H9 (cell line): Measurements from ENCODE around the gene POGLUT2. TPM values are rescaled to one million over a fixed set of nuclear protein-coding genes. Genes with fewer than 3 reads are reported as not detected.

ENCODE experiments used
- DNase-seq: peaks from one replicate; pipeline ENCODE4 v3.0.0-alpha.2; 2017
- H2AFZ ChIP-seq: one replicate; pipeline ENCODE4 v1.6.1; 2013; ENCODE audit warnings: mild to moderate bottlenecking, low read length, control low read depth, moderate library complexity
- H2AK5ac ChIP-seq: 2 replicates; pipeline ENCODE4 v1.6.1; 2013; ENCODE audit warnings: low read length, control low read depth, mixed read lengths; ENCODE audit not compliant: insufficient read length
- H2BK120ac ChIP-seq: one replicate; pipeline ENCODE4 v1.6.1; 2013; ENCODE audit warnings: low read depth, mild to moderate bottlenecking, low read length, control low read depth, inconsistent platforms; ENCODE audit not compliant: poor library complexity, severe bottlenecking
- H2BK12ac ChIP-seq: 2 replicates; pipeline ENCODE4 v1.6.1; 2013; ENCODE audit warnings: low read length, control low read depth, mixed read lengths, low read depth; ENCODE audit not compliant: insufficient read length
- H2BK15ac ChIP-seq: 2 replicates; pipeline ENCODE4 v1.6.1; 2013; ENCODE audit warnings: low read depth, low read length, control low read depth
- H2BK20ac ChIP-seq: one replicate; pipeline ENCODE4 v1.6.1; 2013; ENCODE audit warnings: low read depth, mild to moderate bottlenecking, low read length, control low read depth, inconsistent platforms; ENCODE audit not compliant: poor library complexity, severe bottlenecking
- H2BK5ac ChIP-seq: 2 replicates; pipeline ENCODE4 v1.6.1; 2013; ENCODE audit warnings: low read length, control low read depth, mixed read lengths; ENCODE audit not compliant: insufficient read length
- H3K14ac ChIP-seq: 2 replicates; pipeline ENCODE4 v1.6.1; 2013; ENCODE audit warnings: low read length, control low read depth; ENCODE audit not compliant: insufficient read depth
- H3K18ac ChIP-seq: 2 replicates; pipeline ENCODE4 v1.6.1; 2013; ENCODE audit warnings: low read depth, mild to moderate bottlenecking, mixed read lengths, low read length, control low read depth; ENCODE audit not compliant: insufficient read length
- H3K23ac ChIP-seq: 2 replicates; pipeline ENCODE4 v1.6.1; 2013; ENCODE audit warnings: low read length, control low read depth, mixed read lengths, low read depth; ENCODE audit not compliant: insufficient read length
- H3K23me2 ChIP-seq: 2 replicates; pipeline ENCODE4 v1.6.1; 2013; ENCODE audit warnings: low read depth, mild to moderate bottlenecking, mixed read lengths, low read length, control low read depth; ENCODE audit not compliant: insufficient read length, poor library complexity, severe bottlenecking
- H3K27ac ChIP-seq: 2 replicates; pipeline ENCODE4 v1.5.1; 2013; ENCODE audit warnings: low read length, control low read depth, mixed read lengths, low read depth; ENCODE audit not compliant: insufficient read length
- H3K27me3 ChIP-seq: 2 replicates; pipeline ENCODE4 v1.6.1; 2013; ENCODE audit warnings: low read length, control low read depth, inconsistent platforms; ENCODE audit not compliant: insufficient read depth
- H3K4ac ChIP-seq: 2 replicates; pipeline ENCODE4 v1.6.1; 2013; ENCODE audit warnings: low read depth, mild to moderate bottlenecking, control low read depth, inconsistent platforms, low read length, moderate library complexity
- H3K4me1 ChIP-seq: 2 replicates; pipeline ENCODE4 v1.6.1; 2013; ENCODE audit warnings: low read length, control low read depth, inconsistent platforms; ENCODE audit not compliant: insufficient read depth
- H3K4me2 ChIP-seq: 2 replicates; pipeline ENCODE4 v1.6.1; 2013; ENCODE audit warnings: low read length, control low read depth, mixed read lengths; ENCODE audit not compliant: insufficient read length, insufficient read depth
- H3K56ac ChIP-seq: 2 replicates; pipeline ENCODE4 v1.6.1; 2013; ENCODE audit warnings: low read depth, mild to moderate bottlenecking, mixed read lengths, low read length, control low read depth; ENCODE audit not compliant: insufficient read length
- H3K79me1 ChIP-seq: 2 replicates; pipeline ENCODE4 v1.6.1; 2013; ENCODE audit warnings: low read depth, mild to moderate bottlenecking, moderate library complexity, low read length, control low read depth, inconsistent platforms; ENCODE audit not compliant: insufficient read depth, poor library complexity, severe bottlenecking
- H3K79me2 ChIP-seq: 2 replicates; pipeline ENCODE4 v1.6.1; 2013; ENCODE audit warnings: low read length, control low read depth, inconsistent platforms; ENCODE audit not compliant: insufficient read depth
- H3K9ac ChIP-seq: 2 replicates; pipeline ENCODE4 v1.6.1; 2013; ENCODE audit warnings: low read length, control low read depth, mixed read lengths; ENCODE audit not compliant: insufficient read length; ENCODE audit errors: extremely low read depth
- H3K9me3 ChIP-seq: one replicate; pipeline ENCODE4 v1.6.1; 2013; ENCODE audit warnings: low read depth, low read length, inconsistent platforms; ENCODE audit not compliant: control insufficient read depth
- H3T11ph ChIP-seq: one replicate; pipeline ENCODE4 v1.6.1; 2013; ENCODE audit warnings: mild to moderate bottlenecking, low read length, control low read depth, inconsistent platforms
- H4K20me1 ChIP-seq: one replicate; pipeline ENCODE4 v1.6.1; 2013; ENCODE audit not compliant: control insufficient read depth, insufficient read length, insufficient read depth
- H4K5ac ChIP-seq: 2 replicates; pipeline ENCODE4 v1.6.1; 2013; ENCODE audit warnings: low read depth, mild to moderate bottlenecking, mixed read lengths, low read length, control low read depth; ENCODE audit not compliant: insufficient read length
- H4K8ac ChIP-seq: replicated peaks from 2 replicates; pipeline ENCODE4 v1.6.1; 2013; ENCODE audit warnings: low read length, control low read depth, mixed read lengths, low read depth; ENCODE audit not compliant: insufficient read length
- H4K91ac ChIP-seq: 2 replicates; pipeline ENCODE4 v1.6.1; 2013; ENCODE audit warnings: low read depth, mild to moderate bottlenecking, moderate library complexity, mixed read lengths, low read length, control low read depth; ENCODE audit not compliant: insufficient read length
- H3K27ac Mint-ChIP-seq, 3 experiments: 2 replicates in 2 of 3; 3 replicates in 1 of 3; pipeline ENCODE4 v1.8.0; 2020 to 2021; ENCODE audit warnings: mixed read lengths in 3 of 3, mild to moderate bottlenecking in 1 of 3, moderate library complexity in 1 of 3
- H3K27me3 Mint-ChIP-seq: 2 replicates; pipeline ENCODE4 v1.8.0; 2021; ENCODE audit warnings: low read depth, mild to moderate bottlenecking, moderate library complexity, mixed read lengths
- H3K36me3 Mint-ChIP-seq, 3 experiments: 2 replicates in 2 of 3; 3 replicates in 1 of 3; pipeline ENCODE4 v1.8.0; 2020 to 2021; ENCODE audit warnings: low read depth in 3 of 3, mixed read lengths in 3 of 3; ENCODE audit not compliant: insufficient read depth in 1 of 3
- H3K4me1 Mint-ChIP-seq, 2 experiments: 2 replicates each; pipeline ENCODE4 v1.8.0; 2020; ENCODE audit warnings: mixed read lengths in 2 of 2
- H3K4me3 Mint-ChIP-seq, 2 experiments: 2 replicates in 1 of 2; 3 replicates in 1 of 2; pipeline ENCODE4 v1.8.0; 2020 to 2021; ENCODE audit warnings: mild to moderate bottlenecking in 2 of 2, mixed read lengths in 2 of 2, moderate library complexity in 1 of 2
- H3K9me3 Mint-ChIP-seq, 2 experiments: 2 replicates in 1 of 2; 3 replicates in 1 of 2; pipeline ENCODE4 v1.8.0; 2020; ENCODE audit warnings: mild to moderate bottlenecking in 2 of 2, mixed read lengths in 2 of 2, moderate library complexity in 1 of 2
- CTCF ChIP-seq: fragments of 200-600 bp; sonication (generic); conservative IDR thresholded peaks from 3 replicates; pipeline ENCODE4 v1.8.0; 2021; ENCODE audit warnings: antibody characterized with exemption, mild to moderate bottlenecking
- WGBS: extraction: QIAGEN DNeasy Blood & Tissue Kit; methylation state at CpG from one replicate; pipeline ENCODE4 v1.1.7; 2013; ENCODE audit warnings: missing lambda C conversion rate, low lambda C conversion rate, mixed read lengths; ENCODE audit not compliant: insufficient read length; ENCODE audit errors: extremely low coverage; 5-methylcytosine and 5-hydroxymethylcytosine counted together
- total RNA-seq: library from RNA; stranded (reverse); gene quantifications from 2 replicates; pipeline ENCODE4 v1.2.1, GENCODE V29; 2021

Gene POGLUT2
- total RNA-seq, 1 experiment from 2014 or later = 23.5 TPM

- Histone ChIP-seq H3K79me2 (no peaks in the 10 kb centered on the region), H4K20me1 (no peaks in the 10 kb centered on the region), H3K56ac (no peak overlapping the region), H3K4me2 (no peak overlapping the region), H3K27ac (no peak overlapping the region), H4K91ac (no peak overlapping the region), H2BK12ac (no peak overlapping the region), H2BK15ac (no peak overlapping the region), H3K27me3 (no peaks in the 10 kb centered on the region), H3K79me1 (no peaks in the 10 kb centered on the region), H3T11ph (no peak overlapping the region), H3K4ac (no peak overlapping the region), H3K14ac (no peak overlapping the region), H2AK5ac (no peak overlapping the region), H3K9ac (no peak overlapping the region), H4K5ac (no peak overlapping the region), H2BK120ac (no peak overlapping the region), H3K18ac (no peak overlapping the region), H2BK20ac (no peak overlapping the region), H3K23ac (no peak overlapping the region), H2BK5ac (no peak overlapping the region), H4K8ac (no peak overlapping the region), H3K23me2 (no peaks in the 10 kb centered on the region), H3K4me1 (no peaks in the 10 kb centered on the region; the same call in 1 of the 2 replicates), H3K9me3 (no peaks in the 10 kb centered on the region), H2AFZ (no peak overlapping the region)
- Mint-ChIP-seq H3K4me3 (no peak overlapping the region), H3K27me3 (no peaks in the 10 kb centered on the region), H3K9me3 (peaks cover 3 to 9% of the 10 kb centered on the region in 2 experiments; a peak in 3 of 5 replicates), H3K36me3 (peaks cover 4 to 14% (median 7%) of the 10 kb centered on the region in 3 experiments; a peak in 5 of 7 replicates), H3K27ac (no peak overlapping the region; a peak in 1 of 7 replicates), H3K4me1 (peaks cover 0 to 3% of the 10 kb centered on the region in 2 experiments; a peak in 2 of 4 replicates)
- TF ChIP-seq CTCF = no peak
- no CpG with 5 or more reads among the region's 5 CpGs for WGBS
- DNase-seq = no peak
Observed at GRCh38 chr13:102815788-102816187, 17.0 kb upstream of the POGLUT2 start.
